Stimulated activated CD8-positive, alpha-beta memory T cell treated with anti-CD3 and anti-CD28 coated beads, Interleukin-4, amount 100 ng/mL, for 4 hours (primary cell): ENCODE data around the gene DYSF.

ENCODE experiments used
- DNase-seq, 2 donors: peaks; one replicate each; pipeline ENCODE4 v3.0.0-alpha.2; 2020; ENCODE audit warnings: low read depth in 2 of 2, low spot score in 1 of 2

The DYSF gene

DNA sequence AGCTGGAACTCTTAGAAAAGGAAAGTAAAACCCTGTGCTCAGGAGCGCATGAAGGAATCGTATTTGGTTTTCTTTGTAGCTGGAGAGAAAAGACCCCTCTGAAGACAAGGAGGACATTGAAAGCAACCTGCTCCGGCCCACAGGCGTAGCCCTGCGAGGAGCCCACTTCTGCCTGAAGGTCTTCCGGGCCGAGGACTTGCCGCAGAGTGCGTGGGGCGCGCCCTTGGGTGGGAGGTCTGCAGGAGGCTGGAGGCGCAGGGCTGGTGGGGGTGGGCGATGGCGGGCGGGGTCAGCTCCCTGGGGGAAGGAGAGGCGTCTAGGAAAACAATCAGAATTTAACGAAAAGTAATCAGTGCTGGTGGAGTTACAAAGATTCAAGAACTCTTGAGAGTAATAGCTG is 72.8 kb downstream of the DYSF start:
- no peak for DNase-seq

- no peak for DNase-seq
Measured at GRCh38 chr2:71526975-71527374, 73.6 kb downstream of the DYSF start.

DNA sequence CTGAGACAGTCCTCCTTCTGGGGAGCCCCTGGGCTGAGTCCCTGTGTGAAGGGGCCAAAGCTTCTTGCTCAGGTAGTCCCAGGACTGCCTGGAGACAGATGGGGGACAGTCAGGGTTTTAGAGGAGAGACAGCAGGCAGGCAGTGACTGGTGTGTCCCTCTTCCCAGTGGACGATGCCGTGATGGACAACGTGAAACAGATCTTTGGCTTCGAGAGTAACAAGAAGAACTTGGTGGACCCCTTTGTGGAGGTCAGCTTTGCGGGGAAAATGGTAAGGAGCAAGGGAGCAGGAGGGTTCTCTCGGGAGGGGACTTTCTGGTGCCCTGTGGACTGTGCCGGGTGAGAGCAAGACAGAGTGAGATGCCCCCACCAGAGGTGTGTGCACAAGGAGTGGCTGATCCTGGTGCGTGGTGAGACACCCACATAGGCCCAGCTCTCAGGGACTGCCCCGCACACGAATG is 74.8 kb downstream of the DYSF start:
- DNase-seq: no peak

DNA sequence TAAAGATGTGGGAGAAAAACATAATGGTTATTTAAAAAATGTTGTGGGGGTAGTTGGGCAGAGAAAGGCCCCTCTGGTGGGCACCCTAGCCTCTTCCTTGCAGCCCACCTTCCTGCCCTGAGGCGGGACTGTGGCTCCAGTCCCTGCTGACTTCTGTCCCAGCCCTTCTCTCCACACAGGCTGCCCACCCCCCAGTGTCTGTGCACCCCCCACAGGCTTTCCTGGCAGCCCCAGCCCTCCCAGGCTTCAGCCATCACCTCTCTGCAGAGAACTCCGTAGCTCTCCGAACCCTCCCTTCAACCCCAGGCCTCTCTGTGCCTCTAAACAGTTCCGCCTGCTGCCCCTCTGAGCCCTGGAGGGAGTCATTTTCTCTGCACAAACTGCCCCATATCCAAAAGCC is 75.4 kb downstream of the DYSF start:
- DNase-seq: no peak

DNA sequence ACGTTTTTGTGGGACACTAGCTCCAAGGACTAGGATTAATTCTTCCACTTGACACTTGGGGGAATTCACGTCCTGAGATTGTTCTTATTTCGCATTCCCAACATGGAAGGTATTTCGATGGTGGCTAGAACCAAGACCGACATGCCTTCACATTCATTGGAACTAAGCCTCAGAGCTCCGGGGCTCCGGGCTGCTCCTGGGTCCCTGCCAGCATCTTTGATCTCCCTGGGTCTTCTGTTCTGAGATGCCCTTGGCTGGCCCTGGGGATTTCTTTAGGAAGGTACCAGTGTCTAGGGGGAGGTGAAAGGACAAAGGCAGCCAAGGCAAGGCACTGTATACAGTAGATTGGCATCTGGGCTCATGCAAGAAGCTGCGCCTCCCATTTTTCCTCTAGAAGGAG is 76.8 kb downstream of the DYSF start:
- DNase-seq: no peak

DNA sequence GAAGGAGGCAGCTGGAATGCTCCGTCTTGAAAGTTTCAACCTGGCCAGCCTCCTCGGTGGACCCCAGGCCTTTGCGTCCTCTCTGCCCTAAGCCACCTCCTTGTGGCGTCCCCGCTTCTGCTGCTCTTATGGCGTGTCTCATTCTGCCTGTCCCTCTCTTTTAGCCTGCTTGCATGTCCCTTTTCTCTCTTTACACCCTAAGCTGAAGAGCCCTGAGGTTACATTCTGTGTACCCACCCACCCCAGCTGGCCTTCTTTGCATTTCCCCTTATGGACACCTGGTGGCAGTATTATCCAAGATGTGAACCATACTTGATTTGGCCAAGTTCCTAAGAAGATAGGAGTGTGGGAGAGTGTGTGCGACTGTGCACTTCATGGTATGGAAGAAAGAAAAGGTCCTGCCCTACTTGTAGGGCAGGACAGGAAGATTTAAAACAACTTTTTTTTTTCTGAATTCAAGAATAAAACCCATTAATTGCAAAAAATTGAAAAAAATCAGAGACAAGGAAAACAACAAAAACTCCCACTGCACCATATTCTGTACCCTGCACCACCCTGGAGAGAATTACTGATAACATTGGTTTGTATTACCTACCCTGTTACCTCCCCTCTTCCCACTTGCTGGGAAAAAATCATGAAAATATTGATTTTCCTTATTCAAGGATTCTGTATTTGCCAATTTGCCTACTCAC is 77.4 kb downstream of the DYSF start:
- DNase-seq: no peak

DNA sequence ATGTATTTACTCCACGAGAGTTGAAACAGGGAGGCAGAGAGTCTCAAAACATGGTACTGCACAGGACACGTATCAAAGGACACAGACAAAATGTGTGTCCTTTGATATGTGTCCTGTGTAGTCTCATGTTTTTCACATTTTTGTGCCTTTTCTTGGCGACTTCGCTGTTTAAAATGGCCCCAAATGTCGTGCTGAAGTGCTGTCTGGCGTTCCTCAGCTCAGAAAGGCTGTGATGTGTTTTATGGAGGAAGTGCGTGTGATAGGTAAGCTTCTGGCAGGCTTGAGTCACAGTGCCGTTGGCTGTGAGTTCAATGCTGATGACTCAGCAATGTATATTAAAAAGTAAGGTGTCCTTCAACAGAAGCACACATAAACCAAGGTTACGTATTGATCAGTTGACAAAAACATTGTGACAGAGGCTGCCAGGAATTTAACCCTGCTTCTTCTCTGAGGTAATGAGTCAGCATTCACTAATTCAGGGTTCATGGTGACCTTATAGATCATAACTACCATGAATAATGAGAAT is 78.2 kb downstream of the DYSF start:
- no peak for DNase-seq

GRCh38 chr2:71532327-71532726 is 79.0 kb downstream of the DYSF start:
- DNase-seq: no peak

DNA sequence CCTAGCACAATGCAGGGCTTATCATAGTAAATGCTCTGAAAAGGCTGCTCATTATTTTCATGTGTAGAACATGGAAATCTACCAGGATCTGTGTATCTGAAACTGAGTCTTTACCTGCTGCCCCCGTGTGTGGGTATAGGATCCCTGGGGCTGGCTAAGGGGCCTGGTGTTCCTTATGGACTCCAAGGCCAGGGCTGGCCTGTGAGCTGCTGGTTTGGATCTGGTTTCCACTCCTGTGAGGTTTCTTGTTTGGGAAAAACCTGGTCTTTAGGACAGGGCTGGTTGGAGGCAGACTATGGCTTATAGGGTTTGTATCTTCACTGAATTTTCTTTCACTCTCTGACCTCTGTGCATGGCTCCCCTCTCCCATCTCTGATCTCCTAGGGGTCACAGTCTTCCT is 80.8 kb downstream of the DYSF start:
- DNase-seq: no peak

- DNase-seq: no peak
Measured at GRCh38 chr2:71534826-71535225, 81.5 kb downstream of the DYSF start.

DNA sequence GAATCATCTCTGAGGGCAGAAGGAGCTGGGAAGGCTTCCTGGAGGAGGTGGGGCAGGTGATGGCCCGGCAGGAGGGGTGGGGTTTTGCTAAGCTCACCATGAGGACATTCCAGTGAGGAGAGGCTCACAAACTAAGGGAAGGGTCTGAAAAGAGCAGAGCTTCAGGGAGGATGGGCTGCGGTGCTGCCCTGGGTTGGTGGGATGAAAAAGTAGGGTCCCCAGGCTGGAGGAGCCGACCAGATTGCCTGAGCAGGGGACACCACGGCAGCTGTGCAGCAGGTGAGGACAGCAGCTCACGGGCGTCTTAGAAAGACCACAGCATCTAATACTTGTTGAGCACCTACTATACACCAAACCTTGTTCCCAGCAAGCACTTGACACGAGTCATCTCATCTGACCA is 82.2 kb downstream of the DYSF start:
- no peak for DNase-seq

GRCh38 chr2:71536226-71536671 is 82.9 kb downstream of the DYSF start:
- DNase-seq: no peak

- no peak for DNase-seq
Measured at GRCh38 chr2:71538241-71538640, 84.9 kb downstream of the DYSF start.

- DNase-seq: no peak
Measured at GRCh38 chr2:71538656-71539265, 85.4 kb downstream of the DYSF start.

GRCh38 chr2:71540818-71541217 is 87.5 kb downstream of the DYSF start:
- DNase-seq: no peak

GRCh38 chr2:71544919-71545571 is 91.7 kb downstream of the DYSF start:
- no peak for DNase-seq

DNA sequence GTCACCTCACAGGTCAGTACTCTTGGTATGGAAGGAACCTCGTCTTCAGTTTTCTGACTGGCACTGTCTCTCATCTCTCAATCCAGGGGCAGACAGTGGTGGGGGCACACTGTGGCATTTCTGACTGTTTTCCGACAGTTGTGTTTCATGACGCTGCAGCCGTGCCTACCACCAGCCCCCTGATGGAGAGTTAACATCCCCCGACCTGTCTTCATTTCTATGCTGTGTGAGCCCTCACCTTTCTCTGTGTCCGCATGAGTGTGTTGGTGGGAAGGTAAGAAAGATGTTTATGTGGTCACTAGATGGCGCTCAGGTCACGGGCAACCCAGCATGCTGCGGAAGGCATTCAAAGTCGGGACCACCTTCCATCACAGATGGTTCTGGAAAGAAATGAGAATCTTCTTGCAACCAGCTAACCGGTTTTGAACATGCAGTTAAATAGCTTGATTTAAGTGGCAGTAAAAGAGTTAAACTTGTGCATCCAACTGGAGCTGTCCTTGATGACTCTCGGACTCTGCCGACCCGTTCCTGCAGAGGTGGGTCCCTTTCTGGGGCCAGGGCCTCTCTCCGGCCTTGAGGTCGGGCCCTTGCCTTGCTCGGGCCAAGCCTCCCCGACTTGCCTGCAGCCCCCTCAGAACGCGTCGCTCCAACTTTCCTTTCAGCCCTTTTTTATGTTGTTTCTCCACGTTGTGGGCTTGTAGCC is 92.4 kb downstream of the DYSF start:
- DNase-seq: no peak

- no peak for DNase-seq
Measured at GRCh38 chr2:71546275-71546638, 92.9 kb downstream of the DYSF start.

GRCh38 chr2:71546777-71547281 is 93.5 kb downstream of the DYSF start:
- DNase-seq: no peak

DNA sequence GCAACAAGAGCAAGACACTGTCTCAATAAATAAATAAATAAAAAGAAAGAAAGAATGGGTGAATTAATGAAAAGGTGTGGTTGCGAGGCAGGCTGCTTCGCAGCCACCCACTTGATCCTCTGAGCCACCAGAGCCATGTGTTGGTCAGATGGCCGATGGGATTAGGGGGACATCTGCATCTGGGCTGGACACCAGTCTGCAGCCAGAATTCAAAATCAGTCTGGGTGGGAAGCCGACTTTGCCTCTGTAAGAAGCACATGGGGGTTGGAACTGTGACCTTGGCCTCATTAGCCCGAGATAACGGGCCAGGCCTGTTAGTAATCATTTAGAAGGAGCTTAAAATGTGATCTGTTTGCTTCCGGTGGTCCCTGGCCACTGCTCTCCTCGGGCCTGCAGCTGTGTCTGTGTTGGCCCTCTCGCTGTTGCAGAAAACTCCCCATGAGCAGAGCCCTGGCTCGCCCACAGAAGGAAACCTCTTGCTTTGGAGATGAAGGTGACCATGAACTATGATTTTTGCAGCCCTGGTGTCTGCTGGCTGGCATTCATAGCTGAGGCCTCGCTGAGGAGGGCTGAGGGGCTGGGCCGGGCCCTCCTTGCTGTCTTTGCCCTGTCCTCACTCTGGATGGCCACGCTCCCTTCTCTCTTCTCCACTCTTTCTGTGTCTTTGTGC is 94.4 kb downstream of the DYSF start:
- DNase-seq: no peak
